AG04450 (cell line): ENCODE results near the gene LONRF2. TPM values are rescaled to one million over a fixed set of nuclear protein-coding genes. Genes with fewer than 3 reads are reported as not detected.
"Not testable (repeated sequence)": the region's sequence is repeated elsewhere in the genome, so short reads cannot be mapped to it uniquely, and the experiment has no call there.

Experiments
- CTCF ChIA-PET: fragments of 300-600, 350-600 bp; formaldehyde crosslinking; extraction: SDS; loops from one replicate; lab custom pipeline; 2022; ENCODE audit warnings: antibody characterized with exemption, inconsistent platforms; lab: Charles Lee
- POLR2A ChIA-PET: fragments of 350-600 bp; formaldehyde crosslinking; extraction: SDS; loops from one replicate; lab custom pipeline; 2021; ENCODE audit warnings: antibody characterized with exemption, inconsistent platforms; lab: Yijun Ruan, JAX
- DNase-seq: peaks from one replicate; pipeline ENCODE4 v3.0.0-alpha.2; 2011; ENCODE audit warnings: low read depth, low spot score
- H3K27ac ChIP-seq: one replicate; pipeline ENCODE4 v1.5.1; 2012; ENCODE audit warnings: low read depth, low read length, control low read depth
- H3K27me3 ChIP-seq: one replicate; pipeline ENCODE4 v1.6.0; 2012; ENCODE audit warnings: low read length; ENCODE audit not compliant: control insufficient read depth, insufficient read depth
- H3K4me3 ChIP-seq: 2 replicates; pipeline ENCODE4 v1.5.1; 2011; ENCODE audit warnings: mild to moderate bottlenecking, low read depth, low read length, control low read depth
- H3K9me3 ChIP-seq: 2 replicates; pipeline ENCODE4 v1.5.1; 2012; ENCODE audit warnings: low read length; ENCODE audit not compliant: control insufficient read depth, insufficient read depth
- CTCF ChIP-seq: IDR thresholded peaks from 2 replicates; pipeline ENCODE4 v1.5.1; 2011; ENCODE audit warnings: low read depth, low read length, control low read depth, inconsistent platforms
- polyA plus RNA-seq: library from polyadenylated mRNA; depleted of rRNA; stranded (reverse); fragments of >200 nt; gene quantifications from 2 replicates; pipeline ENCODE4 v1.2.3, GENCODE V29; 2011

The LONRF2 gene
- polyA plus RNA-seq, 1 experiment, result 0.98 TPM

GRCh38 chr2:100253786-100254185 is 68.5 kb downstream of the LONRF2 start:
- CTCF ChIA-PET, result no interaction called here
- TF ChIP-seq CTCF, result no peak
- no peaks in the 10 kb centered on the region; the same call in 1 of the 2 replicates for H3K9me3 ChIP-seq
- peaks cover 4% of the 10 kb centered on the region for H3K27me3 ChIP-seq
- POLR2A ChIA-PET, result no interaction called here
- no peak overlapping the region for H3K4me3 ChIP-seq
- H3K27ac ChIP-seq, result no peak overlapping the region
- no peak for DNase-seq

GRCh38 chr2:100252811-100253698 is 69.2 kb downstream of the LONRF2 start:
- ChIA-PET CTCF (no interaction called here), POLR2A (no interaction called here)
- no peak overlapping the region for H3K4me3 ChIP-seq
- no peak for TF ChIP-seq CTCF
- no peaks in the 10 kb centered on the region; the same call in 1 of the 2 replicates for H3K9me3 ChIP-seq
- no peak for DNase-seq
- no peak overlapping the region for H3K27ac ChIP-seq
- peaks cover 4% of the 10 kb centered on the region for H3K27me3 ChIP-seq

GRCh38 chr2:100250645-100251044 is 71.7 kb downstream of the LONRF2 start:
- no peak for TF ChIP-seq CTCF
- ChIA-PET POLR2A (no interaction called here), CTCF (interaction anchor here (3.4 kb wide), 1 partner anchor 12 kb away, joined by 13 read pairs; no protein-coding TSS in a partner anchor)
- DNase-seq, result no peak
- Histone ChIP-seq H3K4me3 (no peak overlapping the region), H3K27ac (no peak overlapping the region), H3K9me3 (no peaks in the 10 kb centered on the region; the same call in 1 of the 2 replicates), H3K27me3 (peaks cover 4% of the 10 kb centered on the region)

DNA sequence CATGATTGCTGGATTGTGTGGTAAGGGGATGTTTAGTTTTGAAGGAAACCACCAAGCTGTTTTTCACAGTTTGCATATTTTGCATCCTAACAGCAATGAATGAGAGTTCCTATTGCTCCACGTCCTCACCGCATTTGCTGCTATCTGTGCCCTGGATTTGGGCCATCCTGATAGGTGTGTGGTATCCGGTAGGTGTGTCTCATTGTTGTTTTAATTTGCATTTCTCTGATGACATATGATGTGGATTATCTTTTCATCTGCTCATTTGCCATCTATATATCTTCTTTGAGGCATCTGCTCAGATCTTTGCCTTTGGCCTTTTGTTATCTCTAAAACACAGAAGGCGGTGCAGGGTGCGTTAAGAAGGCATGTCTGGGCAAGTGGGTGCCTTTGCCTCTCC is 73.3 kb downstream of the LONRF2 start:
- no peak for DNase-seq
- peaks cover 4% of the 10 kb centered on the region for H3K27me3 ChIP-seq
- no peak for TF ChIP-seq CTCF
- H3K9me3 ChIP-seq, result peaks cover 7% of the 10 kb centered on the region
- ChIA-PET POLR2A (no interaction called here), CTCF (interaction anchor here (3.4 kb wide), 1 partner anchor 14 kb away, joined by 13 read pairs; no protein-coding TSS in a partner anchor)
- H3K27ac ChIP-seq, result no peak overlapping the region
- no peak overlapping the region for H3K4me3 ChIP-seq

GRCh38 chr2:100248556-100248955 is 73.7 kb downstream of the LONRF2 start:
- H3K4me3 ChIP-seq, H3K9me3 ChIP-seq, DNase-seq, H3K27ac ChIP-seq, POLR2A ChIA-PET, H3K27me3 ChIP-seq: not testable (repeated sequence)
- CTCF ChIA-PET, result interaction anchor here (3.4 kb wide), 1 partner anchor 14 kb away, joined by 13 read pairs; no protein-coding TSS in a partner anchor
